Amniotic stem cell (primary cell): ENCODE measurements around the gene PTPRS.
"Not testable (repeated sequence)": the region's sequence is repeated elsewhere in the genome, so short reads cannot be mapped to it uniquely, and the experiment has no call there.

Experiments used
- DNase-seq: peaks from one replicate; lab custom pipeline; 2025; lab: John Stamatoyannopoulos, UW

The PTPRS gene

DNA sequence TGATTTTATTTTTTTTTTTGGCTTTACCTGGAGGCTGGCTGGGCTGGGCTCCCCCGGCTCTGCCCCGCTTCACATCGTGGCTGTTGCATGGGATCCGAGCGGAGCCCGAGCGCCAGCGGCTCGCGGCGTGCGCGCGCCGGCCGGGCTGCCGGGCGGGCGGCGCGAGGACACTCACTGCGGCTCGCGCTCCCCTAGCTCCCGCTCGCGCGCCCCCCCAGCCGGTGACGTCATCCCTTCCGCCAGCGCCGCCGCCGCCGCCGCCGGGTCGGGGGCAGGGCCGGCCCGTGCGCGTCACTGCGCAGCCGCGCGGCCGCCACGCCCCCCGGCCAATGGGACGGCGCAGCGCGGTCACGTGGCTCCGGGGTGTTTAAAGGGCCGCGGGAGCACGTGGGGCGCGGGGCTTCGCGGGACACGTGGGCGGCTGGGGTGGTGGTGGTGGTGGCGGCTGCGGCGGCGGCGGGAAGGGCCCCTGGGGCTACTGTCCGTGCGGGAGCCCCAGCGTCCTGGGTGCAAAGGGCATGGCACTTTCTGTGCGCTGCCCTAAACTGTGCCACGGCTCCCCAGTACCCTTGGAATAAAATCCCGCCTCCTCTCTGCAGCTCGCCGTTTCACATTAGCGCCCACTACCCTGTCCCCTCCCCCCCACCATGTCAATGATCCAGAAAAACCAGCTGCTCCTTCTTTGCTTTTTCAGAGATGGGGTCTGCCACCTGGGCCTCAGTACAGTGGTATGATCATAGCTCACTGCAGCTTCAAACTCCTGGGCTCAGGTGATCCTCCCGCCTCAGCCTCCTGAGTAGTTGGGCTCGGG lies at the start of gene PTPRS:
Gene PTPRS (minus strand): TSS at position 176 of the 811 bp plus-strand sequence. CDS start 54,672 bp downstream, outside the sequence.
- DNase-seq: peak; percentile 50

DNA sequence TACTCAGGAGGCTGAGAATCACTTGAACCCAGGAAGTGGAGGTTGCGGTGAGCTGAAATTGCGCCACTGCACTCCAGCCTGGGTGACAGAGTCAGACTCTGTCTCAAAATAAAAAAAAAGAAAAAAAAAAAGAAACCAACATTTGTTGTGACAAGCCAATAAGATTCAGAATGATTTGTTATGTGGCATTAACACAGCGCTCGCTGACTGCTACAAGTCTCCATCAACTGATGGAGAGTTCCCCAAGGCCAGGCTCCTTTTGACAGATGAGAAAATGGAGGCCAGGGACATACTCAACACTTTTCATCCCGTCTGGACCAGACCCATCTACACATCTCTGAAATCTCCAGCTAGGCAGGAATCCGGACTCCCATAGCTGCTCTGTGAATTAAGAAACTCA lies 48.7 kb upstream of the PTPRS start:
- DNase-seq: no peak

DNA sequence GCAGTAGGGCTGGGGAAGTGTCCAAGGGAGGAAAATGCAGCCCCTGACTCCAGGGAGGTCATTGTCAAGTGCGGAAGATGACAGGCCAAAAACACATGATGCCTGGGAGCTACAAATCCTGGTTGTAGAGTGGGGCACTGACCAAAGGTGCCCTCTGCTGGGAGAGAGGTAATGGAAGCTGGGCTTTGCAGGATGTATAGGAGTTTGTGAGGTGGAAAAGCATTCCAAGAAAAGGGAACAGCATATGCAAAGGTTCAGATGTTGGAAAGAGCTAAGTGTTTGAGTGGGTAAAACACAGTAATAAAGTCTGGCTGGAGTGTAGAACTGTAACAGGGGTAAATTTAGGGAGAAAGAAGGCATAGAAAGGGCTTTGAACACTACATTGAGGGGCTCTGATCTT lies 46.9 kb upstream of the PTPRS start:
- DNase-seq: no peak

DNA sequence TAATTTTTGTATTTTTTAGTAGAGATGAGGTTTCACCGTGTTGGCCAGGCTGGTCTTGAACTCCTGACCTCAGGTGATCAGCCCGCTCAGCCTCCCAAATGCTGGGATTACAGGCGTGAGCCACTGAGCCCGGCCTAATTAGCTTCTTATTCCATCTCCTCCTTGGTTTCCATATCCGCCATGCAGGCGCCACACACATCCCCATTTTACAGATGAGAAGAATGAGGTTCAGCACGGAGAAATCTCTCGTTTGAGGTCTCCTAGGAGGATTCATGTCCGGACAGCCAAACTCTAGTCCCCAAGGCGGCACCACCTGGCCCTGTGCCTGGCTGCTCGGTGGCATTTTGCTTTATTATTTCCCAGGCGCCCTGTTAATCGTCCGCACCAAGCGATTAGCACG lies 46.2 kb upstream of the PTPRS start:
- DNase-seq: no peak

DNA sequence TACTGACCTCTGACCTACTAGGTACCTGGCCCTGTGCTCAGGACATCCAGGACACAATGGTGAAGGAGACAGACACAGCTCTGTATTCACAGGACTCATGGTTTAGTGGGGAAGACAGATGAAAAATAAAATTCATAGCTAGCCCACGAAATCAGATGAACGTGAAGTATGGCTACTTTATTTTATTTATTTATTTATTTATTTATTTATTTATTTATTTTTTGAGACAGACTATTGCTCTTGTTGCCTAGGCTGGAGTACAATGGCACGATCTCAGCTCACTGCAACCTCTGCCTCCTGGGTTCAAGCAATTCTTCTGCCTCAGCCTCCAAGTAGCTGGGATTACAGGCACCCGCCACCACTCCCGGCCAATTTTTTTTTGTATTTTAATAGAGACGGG lies 40.6 kb upstream of the PTPRS start:
- not testable (repeated sequence) for DNase-seq

DNA sequence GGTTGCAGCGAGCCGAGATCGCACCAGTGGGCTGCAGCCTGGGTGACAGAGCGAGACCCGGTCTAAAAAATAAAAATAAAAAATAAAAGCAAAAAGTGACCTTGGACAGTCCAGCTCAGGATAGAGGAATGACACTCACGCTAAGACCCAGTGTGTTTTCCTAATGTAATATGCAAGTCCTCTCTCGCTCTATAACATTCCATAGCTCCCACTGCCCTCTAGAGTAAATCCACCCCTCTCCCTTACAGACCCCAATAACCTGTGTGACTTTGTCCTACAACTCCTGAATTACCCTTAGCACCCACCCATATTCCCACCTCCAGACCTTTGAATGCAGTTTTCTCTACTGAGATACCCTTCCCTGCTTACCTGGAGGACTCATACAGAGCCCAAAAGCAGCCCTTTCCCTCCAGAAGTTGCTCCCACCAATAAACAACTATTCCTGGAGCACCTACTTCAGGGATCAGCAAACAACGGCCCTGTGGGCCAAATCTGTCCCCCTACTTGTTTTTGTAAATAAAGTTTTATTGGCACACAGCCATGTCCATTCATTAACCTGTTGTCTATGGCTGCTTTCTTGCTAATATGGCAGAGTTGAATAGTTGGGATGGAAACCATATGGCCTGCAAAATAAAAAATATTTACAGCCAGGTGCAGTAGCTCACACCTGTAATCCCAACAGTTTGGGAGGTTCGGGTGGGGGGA lies 39.8 kb upstream of the PTPRS start:
- no peak for DNase-seq

DNA sequence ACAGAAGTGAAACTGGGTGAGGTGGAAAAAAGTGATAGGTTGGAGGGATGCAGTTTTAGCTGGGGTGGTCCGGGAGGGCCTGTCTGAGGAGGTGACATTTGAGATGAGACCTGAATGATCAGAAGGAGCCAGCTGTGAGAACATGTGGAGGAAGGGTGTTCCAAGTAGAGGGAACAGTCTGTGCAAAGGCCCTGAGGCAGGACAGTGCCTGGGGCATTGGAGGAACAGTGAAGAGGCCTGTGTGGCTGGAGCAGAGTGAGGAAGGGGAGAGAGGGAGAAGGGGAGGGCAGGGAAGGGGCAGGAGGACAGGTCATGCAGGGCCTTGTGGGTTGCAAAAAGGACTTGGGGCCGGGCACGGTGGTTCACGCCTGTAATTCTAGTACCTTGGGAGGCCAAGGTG lies 36.3 kb upstream of the PTPRS start:
- no peak for DNase-seq

DNA sequence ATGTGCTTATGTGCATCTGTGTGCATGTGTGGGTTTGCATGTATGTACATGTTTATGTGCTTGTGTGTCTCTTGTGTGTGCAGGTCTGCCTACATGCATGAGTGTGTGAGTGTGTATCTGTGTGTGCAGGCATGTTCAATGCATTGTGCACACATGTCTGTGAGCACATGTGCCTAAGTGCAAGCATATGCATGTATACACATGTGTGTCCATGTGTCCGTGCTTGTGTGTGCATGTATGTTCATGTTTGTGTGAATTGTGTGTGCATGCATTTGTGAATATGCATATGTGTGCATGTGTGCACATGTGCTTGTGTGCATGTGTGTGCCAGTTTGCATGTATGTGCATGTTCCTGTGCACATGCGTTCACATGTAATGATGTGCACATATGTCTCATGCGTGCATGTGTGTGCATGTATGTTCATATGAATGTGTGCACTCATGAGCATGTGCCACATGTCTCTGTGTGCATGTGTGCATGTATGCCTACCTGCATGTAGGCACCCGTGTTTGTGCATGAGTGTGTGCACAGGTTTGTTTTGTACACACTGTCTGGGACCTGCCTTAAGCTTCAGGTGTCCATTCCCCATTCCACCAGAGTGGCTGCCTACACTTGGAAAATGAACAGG lies 32.1 kb upstream of the PTPRS start:
- DNase-seq: no peak

DNA sequence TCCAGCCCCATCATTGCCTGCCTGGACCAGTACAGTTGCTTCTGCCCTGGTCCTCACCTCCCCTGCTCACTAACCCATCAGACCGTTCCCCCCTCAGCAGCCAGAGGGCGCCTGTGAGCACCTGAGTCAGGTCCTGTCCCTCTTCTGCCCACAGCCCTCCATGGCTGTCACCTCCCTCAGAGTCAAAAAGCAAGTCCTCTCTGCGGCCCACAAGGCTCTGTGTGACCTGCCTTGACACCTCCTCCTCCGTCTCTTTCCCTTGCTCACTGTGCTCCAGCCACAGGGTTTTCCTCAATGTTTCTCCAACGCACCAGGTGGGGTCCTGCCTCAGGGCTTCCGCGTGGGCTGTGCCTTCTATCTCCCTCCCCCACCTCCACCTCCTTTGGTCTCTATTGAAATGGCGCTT lies 29.4 kb upstream of the PTPRS start:
- DNase-seq: no peak

DNA sequence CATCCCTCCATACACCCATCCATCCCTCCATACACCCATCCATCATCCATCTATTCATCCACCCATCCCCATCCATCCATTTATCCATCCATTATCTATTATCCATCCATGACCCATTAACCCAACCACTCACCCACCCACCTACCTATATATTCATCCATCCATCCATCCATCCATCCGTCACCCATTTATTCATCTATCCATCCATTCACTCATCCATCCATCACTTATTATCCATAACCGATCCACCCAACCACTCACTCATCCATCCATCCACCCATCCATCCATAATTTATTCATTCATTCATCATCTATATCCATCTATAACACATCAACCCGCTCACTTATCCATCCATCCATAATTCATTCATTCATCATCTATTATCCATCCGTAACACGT lies 28.7 kb upstream of the PTPRS start:
- no peak for DNase-seq

DNA sequence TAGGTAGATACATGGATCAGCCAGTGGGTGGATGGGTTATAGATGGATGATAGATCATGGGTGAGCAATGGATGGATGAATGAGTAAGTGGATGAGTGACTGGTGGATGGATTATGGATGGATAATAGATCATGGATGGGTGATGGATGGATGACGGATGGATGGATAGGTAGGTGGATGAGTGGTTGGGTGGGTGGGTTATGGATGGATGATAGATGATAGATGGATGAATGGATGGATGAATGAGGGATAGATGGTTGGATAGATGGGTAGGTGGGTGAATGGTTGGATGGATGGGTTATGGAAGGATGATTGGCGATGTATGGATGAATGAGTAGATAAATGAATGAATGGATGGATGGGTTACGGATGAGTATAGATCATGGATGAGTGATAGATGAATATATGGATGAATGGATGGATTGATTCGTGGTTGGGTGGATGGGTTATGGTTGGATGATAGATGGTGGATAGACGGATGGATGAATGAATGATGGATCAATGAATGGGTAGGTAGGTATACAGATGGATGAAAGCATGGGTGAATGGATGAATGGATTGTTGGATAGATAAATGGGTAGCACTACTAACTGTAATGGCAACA lies 27.0 kb upstream of the PTPRS start:
- no peak for DNase-seq

DNA sequence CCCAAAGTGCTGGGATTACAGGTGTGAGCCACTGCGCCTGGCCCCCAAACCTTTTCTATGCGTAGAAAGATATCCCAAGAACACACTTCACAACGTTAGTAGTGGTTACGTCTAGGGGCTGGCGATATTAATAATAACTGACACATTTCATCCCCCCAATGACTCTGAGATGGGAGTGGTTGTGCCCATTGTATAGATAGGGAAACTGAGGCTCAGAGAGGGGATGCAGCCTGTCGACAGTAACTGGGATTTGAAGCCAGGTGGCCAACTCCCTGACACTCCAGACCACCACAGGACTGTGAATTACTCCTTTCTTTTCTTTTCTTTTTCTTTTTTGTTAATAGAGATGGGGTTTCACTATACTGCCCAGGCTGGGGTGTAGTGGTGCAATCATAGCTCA lies 25.3 kb upstream of the PTPRS start:
- DNase-seq: no peak

DNA sequence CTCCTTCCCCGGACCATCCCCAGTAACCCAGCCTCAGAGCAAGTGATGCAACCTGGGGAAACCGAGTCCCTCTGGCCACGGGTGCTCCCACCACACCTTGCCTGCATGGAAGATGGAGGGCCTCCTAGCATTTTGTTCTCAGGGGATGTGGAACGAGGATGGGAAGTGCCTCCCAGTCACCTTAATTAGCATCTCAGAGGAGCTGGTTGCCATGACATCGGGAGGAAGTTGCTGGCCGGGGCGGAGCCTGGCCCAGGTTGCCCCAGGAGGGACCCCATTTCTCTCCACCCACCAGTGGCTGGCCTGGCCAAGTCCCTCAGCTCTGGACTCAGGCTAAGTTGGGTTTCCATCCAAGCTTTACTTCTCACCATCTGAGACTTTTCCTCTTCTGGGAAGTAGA lies 24.1 kb upstream of the PTPRS start:
- no peak for DNase-seq

DNA sequence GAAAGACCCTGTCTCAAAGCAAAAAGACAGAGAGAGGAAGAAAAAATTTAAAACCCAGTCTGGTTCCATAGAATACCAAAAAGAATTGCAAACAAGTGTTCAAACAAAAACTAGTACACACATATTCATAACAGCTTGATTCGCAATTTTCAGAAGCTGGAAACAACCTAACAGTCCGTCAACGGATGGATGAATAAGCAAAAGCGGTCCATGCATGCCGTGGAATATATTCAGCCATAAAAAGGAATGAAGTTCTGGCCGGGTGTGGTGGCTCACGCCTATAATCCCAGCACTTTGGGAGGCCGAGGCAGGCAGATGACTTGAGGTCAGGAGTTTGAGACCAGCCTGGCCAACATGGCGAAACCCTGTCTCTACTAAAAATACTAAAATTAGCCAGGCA lies 21.2 kb upstream of the PTPRS start:
- not testable (repeated sequence) for DNase-seq

DNA sequence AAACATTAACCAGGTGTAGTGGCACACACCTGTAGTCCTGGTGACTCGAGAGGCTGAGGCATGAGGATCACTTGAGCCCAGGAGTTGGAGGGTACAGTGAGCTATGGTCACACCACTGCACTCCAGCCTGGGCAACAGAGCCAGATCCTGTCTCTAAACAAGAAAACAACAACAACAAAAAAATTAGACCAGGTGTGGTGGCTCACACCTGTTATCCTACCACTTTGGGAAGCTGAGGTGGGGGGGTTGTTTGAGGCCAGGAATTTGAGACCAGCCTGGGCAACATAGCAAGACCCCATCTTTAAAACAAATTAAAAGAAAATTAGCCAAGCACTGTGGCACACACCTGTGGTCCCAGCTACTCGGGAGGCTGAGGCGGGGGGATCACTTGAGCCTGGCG lies 20.8 kb upstream of the PTPRS start:
- no peak for DNase-seq

DNA sequence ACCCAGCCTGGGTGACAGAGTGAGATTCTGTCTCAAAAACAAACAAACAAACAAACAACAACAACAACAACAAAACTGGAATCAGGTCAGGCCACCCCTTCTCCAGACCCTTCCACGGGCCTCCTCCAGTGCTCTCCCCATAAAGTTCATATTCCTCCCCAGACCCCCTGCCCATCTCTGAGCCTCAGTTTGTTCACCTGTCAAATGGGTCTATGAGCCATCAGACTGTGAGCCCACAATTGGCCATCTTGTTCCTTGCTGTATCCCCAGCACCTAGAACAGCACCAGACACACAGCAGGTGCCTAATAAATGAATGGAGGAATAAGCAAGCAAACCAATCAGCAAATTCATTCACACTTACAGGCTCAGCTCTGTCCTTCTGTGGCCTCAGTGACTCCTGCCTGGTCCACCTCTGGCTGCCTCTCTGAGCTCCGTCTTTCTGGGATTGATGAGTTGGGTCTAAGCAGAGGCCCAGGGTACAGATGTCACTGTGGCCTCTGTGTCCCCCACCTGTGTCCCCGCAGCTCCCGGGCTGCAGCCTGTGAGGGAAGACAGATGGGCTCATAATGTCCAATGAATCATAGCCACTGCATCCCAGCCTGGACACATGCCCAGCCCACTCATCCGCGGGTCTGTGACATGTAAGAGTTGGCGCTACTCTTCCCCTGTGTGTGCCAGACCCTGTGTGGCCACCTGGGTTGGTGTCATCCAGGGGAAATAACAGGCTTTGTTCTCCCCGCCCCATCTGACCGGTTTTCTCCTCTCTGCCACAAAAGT lies 19.6 kb upstream of the PTPRS start:
- no peak for DNase-seq

DNA sequence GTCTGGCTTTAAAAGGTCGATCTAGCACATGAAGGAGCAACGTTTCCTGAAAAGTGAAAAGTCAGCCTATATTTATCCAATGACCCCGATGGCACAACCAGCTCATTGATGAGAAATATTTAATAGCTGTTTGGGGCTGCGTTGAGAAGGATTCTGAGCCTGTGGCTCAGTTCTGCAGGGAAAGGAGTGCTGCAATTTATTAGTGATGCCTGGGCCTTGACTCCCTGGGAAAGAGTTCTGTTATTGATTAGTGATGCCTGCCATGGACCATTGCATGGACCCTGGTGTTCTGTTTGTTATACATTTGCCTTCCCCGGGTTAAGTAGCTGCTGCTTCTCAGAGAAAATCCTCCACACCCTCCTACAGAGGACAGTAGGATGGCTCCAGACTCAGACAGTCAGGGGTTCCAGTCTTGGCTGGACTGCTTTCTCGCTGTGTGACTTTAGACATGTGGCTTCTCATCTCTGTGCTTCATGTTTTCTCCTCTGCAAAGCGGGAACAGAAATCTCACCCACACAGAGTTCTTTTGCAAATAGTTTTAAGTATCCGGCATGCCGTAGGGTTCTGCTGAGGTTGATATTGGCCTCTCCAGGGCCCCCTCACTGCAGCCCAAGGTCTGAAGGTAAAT lies 17.7 kb upstream of the PTPRS start:
- no peak for DNase-seq

DNA sequence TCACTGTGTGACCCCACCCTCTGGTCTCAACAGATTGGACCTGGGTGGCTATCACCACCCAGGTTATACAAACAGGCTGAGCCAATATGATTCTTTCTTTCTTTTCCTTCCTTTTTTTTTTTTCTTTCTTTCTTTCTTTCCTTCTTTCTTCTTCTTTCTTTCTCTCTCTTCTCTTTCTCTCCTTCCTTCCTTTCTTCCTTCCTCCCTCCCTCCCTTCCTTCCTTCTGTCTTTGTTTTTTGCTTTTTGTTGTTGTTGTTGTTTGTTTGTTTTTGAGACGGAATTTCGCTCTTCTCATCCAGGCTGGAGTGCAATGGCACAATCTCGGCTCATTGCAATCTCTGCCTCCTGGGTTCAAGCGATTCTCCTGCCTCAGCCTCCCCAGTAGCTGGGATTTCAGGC lies 17.0 kb upstream of the PTPRS start:
- no peak for DNase-seq

DNA sequence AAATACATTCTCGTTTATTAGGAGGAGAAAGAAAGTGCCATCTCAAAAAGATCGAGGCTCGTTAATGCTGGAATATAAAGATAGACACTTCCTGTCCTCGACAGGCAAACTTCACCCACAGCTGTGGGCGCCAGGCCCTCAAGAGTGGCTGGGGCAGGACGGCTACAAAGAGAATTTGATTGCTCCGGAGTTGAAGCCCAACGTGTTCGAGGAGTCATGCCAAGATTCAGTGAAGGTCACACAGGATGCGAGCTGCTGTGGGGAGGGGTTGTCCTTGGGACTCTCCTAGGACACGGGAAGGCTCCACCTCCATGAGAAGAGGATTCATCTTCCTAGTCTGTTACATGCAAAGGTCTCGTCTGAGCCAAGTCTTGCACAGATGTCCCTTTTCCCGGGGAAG lies 16.3 kb upstream of the PTPRS start:
- no peak for DNase-seq

DNA sequence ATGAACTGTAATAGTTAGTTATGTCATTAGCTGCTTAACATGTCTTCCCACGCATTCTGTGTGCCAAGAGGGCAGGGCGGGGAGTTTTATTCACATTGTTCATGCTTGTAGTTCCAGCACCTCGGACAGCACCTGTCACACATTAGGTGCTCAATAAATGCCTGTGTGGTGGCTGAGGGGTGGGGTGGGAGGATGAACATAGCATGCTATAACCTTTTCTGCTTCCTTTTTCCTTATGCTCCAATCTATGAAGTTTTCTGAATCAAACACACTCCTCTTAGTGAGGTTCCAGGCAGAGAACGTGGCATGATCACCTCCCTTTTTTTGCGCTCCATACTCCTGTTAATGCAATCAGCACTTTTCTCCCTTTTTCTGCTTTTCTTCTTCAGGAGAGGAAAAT lies 15.8 kb upstream of the PTPRS start:
- no peak for DNase-seq

DNA sequence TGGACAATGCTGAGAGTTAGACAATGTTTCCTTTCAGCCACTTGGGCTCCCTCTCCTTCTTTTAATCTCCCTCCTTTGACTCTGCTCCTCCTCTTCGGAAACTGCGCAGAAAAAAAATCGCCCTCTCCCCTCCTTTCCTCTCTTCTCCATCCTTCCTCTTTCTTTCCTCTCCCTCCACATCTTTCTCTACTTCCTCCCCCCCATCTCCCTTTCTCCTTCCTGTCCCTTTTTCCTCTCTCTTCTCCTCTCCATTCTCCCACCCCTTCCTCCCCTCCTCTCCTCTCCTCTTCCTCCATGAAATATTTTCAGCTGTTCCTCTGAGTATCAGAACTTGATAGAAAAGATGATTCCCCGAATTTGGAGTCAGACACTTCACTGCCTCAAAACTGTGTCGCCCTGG lies 15.1 kb upstream of the PTPRS start:
- DNase-seq: no peak

DNA sequence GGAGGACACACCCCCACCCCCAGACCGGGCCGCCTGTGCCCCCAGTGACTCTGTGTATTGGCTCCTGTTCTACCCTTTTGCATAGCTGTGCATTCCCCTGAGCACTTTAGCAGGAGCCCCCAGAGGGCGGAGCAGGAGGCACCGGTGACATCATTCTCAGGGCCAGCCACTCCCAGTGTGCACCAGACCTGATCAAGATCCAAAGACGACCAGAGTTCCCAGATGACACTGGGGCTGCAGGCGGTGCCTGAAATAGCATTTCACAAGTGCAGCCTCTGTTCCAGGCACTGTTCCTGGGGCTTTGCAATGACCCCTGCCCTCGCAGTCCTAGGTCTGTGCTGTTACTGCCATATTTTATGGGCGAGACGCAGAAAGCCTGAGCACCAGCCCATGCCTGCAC lies 14.5 kb upstream of the PTPRS start:
- no peak for DNase-seq
